Measurements from ENCODE around the gene AREL1. TPM values are rescaled to one million over a fixed set of nuclear protein-coding genes. Genes with fewer than 3 reads are reported as not detected.

AREL1 gene
- total and polyA plus RNA-seq, 2 of the 8 experiments (the other 6 are each of a cell fraction or from before 2014, with no cell fraction given) = 31.4 to 49.1 TPM

DNA sequence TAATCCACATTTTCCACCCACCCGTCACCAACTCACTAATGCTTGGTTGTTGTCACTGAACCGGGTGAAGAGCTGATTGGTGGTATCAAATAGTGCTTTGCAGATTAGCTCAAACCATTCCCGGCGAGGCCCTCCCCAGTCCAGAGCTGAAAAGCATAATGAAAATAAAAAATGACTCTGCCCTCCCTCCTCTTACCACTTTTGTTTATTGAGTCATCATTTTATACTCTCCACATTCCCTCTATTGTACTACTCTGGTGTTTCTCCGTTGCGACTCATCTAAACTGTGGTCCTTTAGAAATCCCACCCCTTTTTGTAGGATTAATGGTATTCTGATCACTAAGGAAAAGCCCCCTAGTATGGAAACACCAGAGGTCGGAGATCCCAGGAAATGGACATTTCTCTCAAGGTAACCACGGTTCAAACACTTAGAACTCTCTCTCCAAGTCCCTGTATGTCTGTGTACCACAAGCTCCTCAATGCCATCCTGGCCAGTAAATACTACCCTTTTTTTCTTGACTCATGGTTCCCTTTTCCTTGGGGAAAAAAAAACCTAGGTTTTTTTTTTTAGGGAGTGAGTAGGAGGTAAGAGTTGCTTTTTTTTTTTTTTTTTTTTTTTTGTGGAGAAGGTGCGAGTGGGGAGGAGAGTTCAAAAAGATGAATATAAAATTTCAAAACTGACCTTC lies 42.0 kb downstream of the AREL1 start (continued):
- TF ChIP-seq RNF2 (IDR thresholded peaks at IDR 0.05; ENCODE audit: borderline replicate concordance, low read depth, low read length, missing control alignments, poor library complexity, severe bottlenecking) = no peak
- TF ChIP-seq TCF12 (IDR thresholded peaks at IDR 0.05; ENCODE audit: low read depth, low read length) = no peak
- no peak for TF ChIP-seq POU5F1 (IDR thresholded peaks at IDR 0.05; ENCODE audit: low read depth, low read length)
- TF ChIP-seq SIX5 (IDR thresholded peaks at IDR 0.05; ENCODE audit: low read depth, low read length) = no peak
- TF ChIP-seq CBX8 (IDR thresholded peaks at IDR 0.05; ENCODE audit: borderline replicate concordance, low read depth, low read length) = no peak
- TF ChIP-seq, protein P1, sequence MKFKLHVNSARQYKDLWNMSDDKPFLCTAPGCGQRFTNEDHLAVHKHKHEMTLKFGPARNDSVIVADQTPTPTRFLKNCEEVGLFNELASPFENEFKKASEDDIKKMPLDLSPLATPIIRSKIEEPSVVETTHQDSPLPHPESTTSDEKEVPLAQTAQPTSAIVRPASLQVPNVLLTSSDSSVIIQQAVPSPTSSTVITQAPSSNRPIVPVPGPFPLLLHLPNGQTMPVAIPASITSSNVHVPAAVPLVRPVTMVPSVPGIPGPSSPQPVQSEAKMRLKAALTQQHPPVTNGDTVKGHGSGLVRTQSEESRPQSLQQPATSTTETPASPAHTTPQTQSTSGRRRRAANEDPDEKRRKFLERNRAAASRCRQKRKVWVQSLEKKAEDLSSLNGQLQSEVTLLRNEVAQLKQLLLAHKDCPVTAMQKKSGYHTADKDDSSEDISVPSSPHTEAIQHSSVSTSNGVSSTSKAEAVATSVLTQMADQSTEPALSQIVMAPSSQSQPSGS (IDR thresholded peaks at IDR 0.05; ENCODE audit: low read length) = no peak
- TF ChIP-seq CEBPB (IDR thresholded peaks at IDR 0.05; ENCODE audit: low read depth, low read length) = no peak
